Stimulated activated naive B cell treated with anti-CD40 and anti-IgM and Interleukin-4, amounts not matched to agents 10 μg/mL and 1 μg/mL and 100 μg/mL, for 72 hours (primary cell): ENCODE data around the gene HNRNPLL.

Experiments used
- ATAC-seq, 2 donors: fragments of 150-1000 bp; cut with Tn5 transposase; replicated peaks; 2 replicates each; pipeline ENCODE4 v1.10.0; 2021; ENCODE audit warnings: moderate library complexity in 1 of 2
- DNase-seq: peaks from one replicate; pipeline ENCODE4 v3.0.0; 2021
- H3K27ac Mint-ChIP-seq: one replicate; pipeline ENCODE4 v1.8.0; 2022; ENCODE audit warnings: mild to moderate bottlenecking, mixed read lengths
- H3K27me3 Mint-ChIP-seq, 2 donors: one replicate each; pipeline ENCODE4 v1.8.0; 2022; ENCODE audit warnings: mixed read lengths in 2 of 2
- H3K36me3 Mint-ChIP-seq, 2 donors: one replicate each; pipeline ENCODE4 v1.8.0; 2022; ENCODE audit warnings: mixed read lengths in 2 of 2, mild to moderate bottlenecking in 1 of 2
- H3K4me1 Mint-ChIP-seq, 2 donors: one replicate each; pipeline ENCODE4 v1.8.0; 2022; ENCODE audit warnings: mixed read lengths in 2 of 2, mild to moderate bottlenecking in 1 of 2
- H3K4me3 Mint-ChIP-seq, 2 donors: one replicate each; pipeline ENCODE4 v1.8.0; 2022; ENCODE audit warnings: mild to moderate bottlenecking in 2 of 2, mixed read lengths in 2 of 2, moderate library complexity in 1 of 2
- H3K9me3 Mint-ChIP-seq, 2 donors: one replicate each; pipeline ENCODE4 v1.8.0; 2022; ENCODE audit warnings: mixed read lengths in 2 of 2, mild to moderate bottlenecking in 1 of 2

Gene HNRNPLL

DNA sequence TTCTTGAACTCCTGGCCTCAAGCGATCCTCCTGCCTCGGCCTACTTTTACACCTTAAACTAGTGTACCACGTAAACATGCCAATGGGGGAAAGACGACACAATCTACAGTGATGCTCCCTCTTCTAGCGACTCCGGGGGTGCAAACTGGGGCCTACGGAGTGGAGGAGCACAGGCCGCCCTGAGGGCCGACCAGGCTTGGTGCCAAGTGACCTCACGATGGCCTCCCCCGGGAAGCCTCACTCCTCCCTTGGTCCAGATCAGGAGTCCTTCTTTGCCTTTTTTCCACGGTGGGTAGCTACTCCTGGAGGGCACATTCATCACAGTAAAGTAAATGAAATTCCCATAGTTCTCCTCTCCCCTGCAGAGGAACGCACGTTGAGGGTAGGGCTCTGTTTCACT lies 73.5 kb downstream of the HNRNPLL start:
- no peak for ATAC-seq
- Mint-ChIP-seq H3K36me3 (no peaks in the 10 kb centered on the region), H3K4me1 (peaks cover 25 to 36% of the 10 kb centered on the region in 2 donors), H3K9me3 (no peaks in the 10 kb centered on the region), H3K4me3 (no peak overlapping the region), H3K27me3 (peaks cover 5 to 15% of the 10 kb centered on the region in 2 donors), H3K27ac (no peak overlapping the region)
- no peak for DNase-seq

DNA sequence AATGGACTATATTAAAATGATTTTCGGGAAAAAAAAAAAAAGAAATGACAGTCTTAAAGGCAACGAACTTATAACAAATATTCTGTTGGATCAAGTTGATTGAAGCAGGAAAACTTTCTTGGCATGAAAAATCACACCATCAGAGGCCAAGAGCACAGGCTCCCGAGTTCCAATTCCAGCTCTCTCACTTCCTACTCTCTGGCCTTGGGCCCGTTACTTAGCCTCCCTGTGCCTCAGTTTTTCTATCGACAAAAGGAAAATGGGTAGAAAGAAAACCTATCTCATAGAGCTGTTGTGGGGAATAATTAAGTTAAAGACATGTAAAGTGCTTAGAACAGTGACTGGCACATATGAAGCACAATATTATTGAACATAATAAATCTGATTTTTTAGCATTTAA lies 74.2 kb downstream of the HNRNPLL start:
- ATAC-seq, result no peak
- Mint-ChIP-seq H3K4me3 (peak overlapping the region; percentile 67 to 79), H3K36me3 (no peaks in the 10 kb centered on the region), H3K27ac (peak overlapping the region; percentile 31), H3K4me1 (peaks cover 19 to 29% of the 10 kb centered on the region in 2 donors), H3K27me3 (peaks cover 5 to 18% of the 10 kb centered on the region in 2 donors), H3K9me3 (no peaks in the 10 kb centered on the region)
- no peak for DNase-seq

DNA sequence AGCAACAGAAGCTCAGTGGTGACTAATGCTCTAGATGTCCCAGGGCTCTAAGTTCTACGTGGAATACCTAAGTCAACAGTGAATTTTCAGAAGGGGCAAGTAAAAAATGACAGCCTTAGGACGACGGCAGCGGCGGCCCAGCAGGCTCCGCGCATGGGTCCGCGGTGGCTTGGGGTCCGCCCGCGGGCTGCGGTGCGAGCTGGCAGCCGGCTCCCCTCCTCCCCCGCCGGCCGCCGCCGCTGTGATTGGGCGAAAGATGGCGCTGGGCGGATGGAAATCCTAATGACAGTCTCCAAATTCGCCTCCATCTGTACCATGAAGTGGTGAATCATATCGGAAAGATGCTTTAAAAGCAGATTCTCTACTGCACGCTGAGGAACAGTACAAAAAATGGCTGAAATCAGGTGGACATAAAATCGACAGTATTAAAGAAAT lies 74.7 kb downstream of the HNRNPLL start:
- no peaks in the 10 kb centered on the region for H3K9me3 Mint-ChIP-seq
- DNase-seq, result peak; percentile 35
- peak; percentile 68 to 78 for ATAC-seq
- no peaks in the 10 kb centered on the region for H3K36me3 Mint-ChIP-seq
- peaks cover 14 to 24% of the 10 kb centered on the region in 2 donors for H3K4me1 Mint-ChIP-seq
- peaks cover 5 to 19% of the 10 kb centered on the region in 2 donors for H3K27me3 Mint-ChIP-seq
- peak overlapping the region; percentile 67 to 79 for H3K4me3 Mint-ChIP-seq
- peak overlapping the region; percentile 25 for H3K27ac Mint-ChIP-seq

DNA sequence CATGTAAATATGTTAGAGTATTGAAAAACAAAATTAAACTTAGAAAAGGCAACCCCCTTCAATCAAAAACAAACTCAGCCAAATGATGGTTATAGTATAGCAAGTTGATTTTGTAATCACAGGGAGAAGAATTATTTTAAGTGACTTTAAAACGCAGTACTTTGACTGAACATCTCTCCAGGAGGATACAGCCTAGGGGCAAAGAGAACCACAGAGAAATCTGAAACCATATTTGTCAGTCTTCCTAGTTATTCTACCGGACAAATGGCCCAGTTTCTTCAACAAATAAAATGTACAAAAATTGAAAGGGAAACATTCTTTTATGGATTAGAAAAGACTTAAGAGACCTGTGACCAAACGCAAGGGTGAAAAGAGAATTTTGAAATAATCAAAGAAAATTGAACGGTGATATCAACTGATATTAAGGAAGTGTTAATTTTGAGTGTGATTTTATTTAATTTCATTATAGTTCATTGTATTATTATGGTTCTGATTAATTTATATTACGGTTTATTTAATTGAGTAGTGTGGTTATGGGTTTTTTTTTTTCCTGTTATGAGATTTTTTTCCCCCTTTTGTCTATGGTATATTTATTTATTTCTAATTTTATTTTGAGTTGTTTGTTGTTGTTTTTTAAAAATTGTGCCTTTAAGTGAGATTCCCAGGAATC lies 75.3 kb downstream of the HNRNPLL start:
- Mint-ChIP-seq H3K9me3 (no peaks in the 10 kb centered on the region), H3K4me3 (peak overlapping the region in 1 of 2 donors; percentile 79), H3K36me3 (no peaks in the 10 kb centered on the region), H3K27me3 (peaks cover 5 to 19% of the 10 kb centered on the region in 2 donors), H3K4me1 (peaks cover 9 to 18% of the 10 kb centered on the region in 2 donors), H3K27ac (no peak overlapping the region)
- DNase-seq, result no peak
- ATAC-seq, result no peak

DNA sequence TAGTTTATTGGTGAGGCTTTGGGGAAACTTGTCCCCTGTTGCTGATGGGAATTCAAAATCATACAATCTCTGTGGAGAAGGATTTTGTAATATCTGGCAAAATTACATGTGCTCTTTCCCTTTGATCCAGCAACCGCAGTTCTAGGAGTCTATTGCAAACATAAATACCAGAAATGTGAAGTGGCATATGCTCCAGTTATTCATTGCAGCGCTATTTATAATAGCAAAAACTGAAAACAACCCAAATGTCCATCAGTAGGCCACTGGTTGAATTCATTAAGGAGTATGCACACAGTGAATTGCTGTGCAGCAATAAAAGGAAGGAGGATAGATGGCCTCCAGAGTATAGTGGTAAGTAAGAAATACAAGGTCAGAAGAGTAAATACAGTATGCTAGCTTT lies 76.5 kb downstream of the HNRNPLL start:
- Mint-ChIP-seq H3K27ac (no peak overlapping the region), H3K4me1 (peaks cover 6 to 17% of the 10 kb centered on the region in 2 donors), H3K9me3 (no peaks in the 10 kb centered on the region), H3K27me3 (peaks cover 5 to 19% of the 10 kb centered on the region in 2 donors), H3K4me3 (no peak overlapping the region), H3K36me3 (no peaks in the 10 kb centered on the region)
- DNase-seq (no peak), ATAC-seq (no peak)

DNA sequence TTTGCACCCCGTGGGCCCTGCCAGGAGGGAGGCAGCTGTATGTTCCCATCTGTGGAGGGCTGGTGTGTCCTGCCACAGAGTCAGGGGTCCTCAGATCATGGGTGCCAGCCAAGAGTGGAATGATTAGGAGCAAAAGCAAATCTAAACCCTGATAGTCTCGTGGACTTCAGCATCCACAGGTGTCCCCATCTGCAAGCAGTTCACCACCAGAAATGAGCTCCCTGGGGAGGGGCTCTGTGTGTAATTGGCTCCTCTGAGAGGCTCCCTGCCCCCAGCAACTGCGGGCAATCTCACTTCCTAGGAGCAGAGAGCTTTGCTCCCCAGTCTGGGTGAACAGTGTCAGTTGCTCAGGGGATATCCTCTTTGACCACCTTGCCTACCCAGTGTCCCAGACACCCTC lies 78.1 kb downstream of the HNRNPLL start:
- H3K4me1 Mint-ChIP-seq, result peaks cover 6 to 17% of the 10 kb centered on the region in 2 donors

DNA sequence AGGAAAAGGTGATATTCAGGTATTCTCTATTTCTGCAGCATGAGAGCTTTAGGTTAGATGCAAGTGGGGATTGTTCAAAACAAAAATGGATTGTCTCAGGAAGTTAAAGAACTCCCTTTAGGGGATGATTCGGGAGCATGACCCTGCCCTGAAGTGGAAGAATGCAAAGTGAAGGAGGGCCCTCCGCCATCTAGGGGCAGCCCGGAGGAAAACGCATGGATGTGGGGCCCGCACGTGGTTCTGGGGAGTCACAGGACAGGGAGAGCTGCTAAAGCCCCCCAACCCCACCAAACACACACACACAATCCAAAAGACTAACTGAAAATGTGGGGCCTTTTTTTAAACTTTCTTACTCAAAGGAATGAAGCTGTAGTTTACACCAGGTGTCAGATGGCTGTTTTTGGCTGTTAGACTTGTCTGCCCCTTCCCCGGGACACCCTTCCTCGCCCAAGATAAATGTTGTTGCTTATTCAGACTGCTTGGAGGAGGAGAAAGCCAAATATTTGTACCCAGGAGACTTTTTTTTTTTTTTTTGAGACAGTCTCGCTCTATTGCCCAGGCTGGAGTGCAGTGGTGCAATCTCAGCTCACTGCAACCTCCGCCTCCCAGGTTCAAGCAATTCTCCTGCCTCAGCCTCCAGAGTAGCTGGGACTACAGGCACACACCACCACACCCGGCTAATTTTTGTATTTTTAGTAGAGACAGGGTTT lies 78.8 kb downstream of the HNRNPLL start:
- Mint-ChIP-seq H3K4me1 (peaks cover 6 to 17% of the 10 kb centered on the region in 2 donors), H3K36me3 (no peaks in the 10 kb centered on the region), H3K27ac (no peak overlapping the region), H3K9me3 (no peaks in the 10 kb centered on the region), H3K27me3 (peaks cover 5 to 13% of the 10 kb centered on the region in 2 donors), H3K4me3 (no peak overlapping the region)
- ATAC-seq (no peak), DNase-seq (no peak)

More for the DNA sequence above, 78.1 kb downstream of the HNRNPLL start:
- no peaks in the 10 kb centered on the region for H3K36me3 Mint-ChIP-seq
- no peaks in the 10 kb centered on the region for H3K9me3 Mint-ChIP-seq
- peak overlapping the region; percentile 75 for H3K27ac Mint-ChIP-seq
- H3K27me3 Mint-ChIP-seq, result peaks cover 5 to 19% of the 10 kb centered on the region in 2 donors
- ATAC-seq (no peak), DNase-seq (no peak)
- H3K4me3 Mint-ChIP-seq, result no peak overlapping the region

DNA sequence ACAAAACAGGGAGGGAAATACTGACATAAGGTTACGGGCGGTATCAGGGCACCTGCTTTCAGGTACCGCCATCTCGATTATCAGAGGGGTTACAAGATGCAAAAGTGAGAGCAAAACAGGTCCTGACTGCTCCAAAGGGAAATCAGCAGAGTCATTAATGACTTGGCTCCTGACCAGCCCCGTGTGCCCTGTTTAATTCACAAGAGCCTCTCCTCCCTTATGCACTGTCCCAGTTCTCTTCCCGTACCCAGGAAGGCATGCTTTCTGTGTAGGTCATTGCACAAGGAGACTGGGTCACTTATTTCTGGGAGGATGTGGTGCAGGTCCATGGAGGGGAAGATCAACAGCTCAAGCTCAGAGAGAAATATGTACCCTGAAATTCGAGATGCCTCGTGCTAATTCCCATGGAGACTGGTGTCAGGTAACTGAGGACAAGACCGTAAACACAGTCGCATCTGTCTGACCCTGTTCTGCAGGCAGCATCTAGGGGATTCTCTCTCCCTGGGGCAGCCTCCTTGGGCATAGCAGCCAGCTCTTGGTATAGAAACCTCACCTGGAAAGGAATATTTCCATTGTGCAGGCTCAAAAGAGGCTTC lies 79.9 kb downstream of the HNRNPLL start:
- Mint-ChIP-seq H3K4me1 (peaks cover 5 to 9% of the 10 kb centered on the region in 2 donors), H3K4me3 (no peak overlapping the region), H3K27me3 (peaks cover 5 to 13% of the 10 kb centered on the region in 2 donors), H3K27ac (peak overlapping the region; percentile 37), H3K36me3 (no peaks in the 10 kb centered on the region), H3K9me3 (no peaks in the 10 kb centered on the region)
- ATAC-seq (no peak), DNase-seq (no peak)

DNA sequence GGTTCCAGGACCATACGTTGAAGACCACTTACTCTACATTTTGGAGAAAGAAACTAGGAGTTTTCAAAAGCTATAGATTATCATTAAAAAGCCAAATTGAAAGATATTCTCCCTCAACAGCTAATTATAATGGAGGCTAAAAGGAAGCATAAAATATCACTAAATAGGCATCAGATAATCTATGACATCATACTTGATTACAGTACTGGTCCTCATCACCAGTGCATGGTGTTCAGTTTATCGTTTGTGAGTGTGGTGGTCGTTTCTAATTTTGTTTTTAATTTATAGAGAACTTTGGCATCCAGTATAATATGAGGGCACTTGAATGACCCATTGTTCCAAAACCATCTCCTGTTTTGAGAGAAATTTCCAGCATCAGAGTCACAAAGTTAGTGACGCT lies 80.9 kb downstream of the HNRNPLL start:
- peaks cover 10 to 13% of the 10 kb centered on the region in 2 donors for H3K27me3 Mint-ChIP-seq
- no peak overlapping the region for H3K27ac Mint-ChIP-seq
- peaks cover 5 to 9% of the 10 kb centered on the region in 2 donors for H3K4me1 Mint-ChIP-seq
- no peak for ATAC-seq
- DNase-seq, result no peak
- no peaks in the 10 kb centered on the region for H3K9me3 Mint-ChIP-seq
- H3K36me3 Mint-ChIP-seq, result no peaks in the 10 kb centered on the region
- no peak overlapping the region for H3K4me3 Mint-ChIP-seq

DNA sequence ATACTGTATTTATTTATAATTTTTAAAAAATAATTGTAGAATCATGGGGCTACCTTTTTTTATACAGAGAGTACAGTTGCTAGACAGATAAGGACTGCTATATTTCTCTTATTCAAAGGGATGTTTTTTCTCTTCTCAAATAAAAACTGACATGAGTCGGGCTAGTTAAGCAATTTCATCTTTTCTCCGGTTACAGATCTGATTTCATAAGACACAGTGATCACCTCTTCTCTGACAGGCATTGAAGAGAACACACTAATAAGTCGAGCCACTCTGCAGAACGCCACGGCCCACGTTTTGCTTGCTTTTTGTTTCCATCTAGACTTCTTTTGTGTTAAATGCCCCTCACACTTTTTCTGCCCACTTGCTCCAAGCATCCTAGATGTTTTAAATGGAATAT lies 85.4 kb downstream of the HNRNPLL start:
- Mint-ChIP-seq H3K4me1 (no peaks in the 10 kb centered on the region), H3K27ac (no peak overlapping the region), H3K9me3 (peaks cover 0 to 3% of the 10 kb centered on the region in 2 donors), H3K36me3 (no peaks in the 10 kb centered on the region), H3K27me3 (peaks cover 6 to 13% of the 10 kb centered on the region in 2 donors), H3K4me3 (no peak overlapping the region)
- no peak for DNase-seq
- ATAC-seq, result no peak

DNA sequence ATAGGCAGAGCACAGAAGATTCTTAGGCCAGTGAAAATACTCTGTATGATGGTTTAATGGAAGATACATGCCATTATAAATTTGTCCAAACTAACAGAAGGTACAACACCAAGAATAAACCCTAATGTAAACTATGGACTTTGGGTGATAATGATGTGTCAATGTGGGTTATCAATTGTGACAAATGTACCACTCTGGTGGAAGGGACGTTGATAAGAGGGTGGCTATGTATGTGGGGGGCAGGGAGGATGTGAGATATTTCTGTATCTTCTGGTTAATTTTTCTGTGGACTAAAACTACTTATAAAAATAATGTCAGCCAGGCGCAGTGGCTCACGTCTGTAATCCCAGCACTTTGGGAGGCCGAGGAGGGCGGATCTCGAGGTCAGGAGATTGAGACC lies 86.2 kb downstream of the HNRNPLL start:
- DNase-seq, result no peak
- H3K4me3 Mint-ChIP-seq, result no peak overlapping the region
- no peak overlapping the region for H3K27ac Mint-ChIP-seq
- H3K4me1 Mint-ChIP-seq, result no peaks in the 10 kb centered on the region
- peaks cover 6 to 13% of the 10 kb centered on the region in 2 donors for H3K27me3 Mint-ChIP-seq
- H3K9me3 Mint-ChIP-seq, result peaks cover 0 to 3% of the 10 kb centered on the region in 2 donors
- no peak for ATAC-seq
- H3K36me3 Mint-ChIP-seq, result no peaks in the 10 kb centered on the region

DNA sequence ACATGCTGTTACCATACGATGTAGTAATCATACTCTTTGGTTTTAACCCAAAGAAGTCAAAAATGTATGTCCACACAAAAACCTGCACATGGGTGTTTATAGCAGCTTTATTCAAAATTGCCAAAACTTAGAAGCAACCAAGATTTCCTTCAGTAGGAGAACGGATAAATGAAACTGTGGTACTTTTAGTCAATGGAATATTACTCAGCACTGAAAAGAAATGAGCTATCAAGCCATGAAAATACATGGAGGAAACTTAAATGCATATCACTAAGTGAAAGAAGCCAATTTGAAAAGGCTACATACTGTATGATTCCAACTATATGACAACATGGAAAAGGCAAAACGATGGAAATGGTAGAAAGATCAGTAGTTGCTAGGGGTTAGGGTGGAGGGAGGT lies 86.6 kb downstream of the HNRNPLL start:
- H3K4me3 Mint-ChIP-seq, result no peak overlapping the region
- no peak overlapping the region for H3K27ac Mint-ChIP-seq
- peaks cover 6 to 13% of the 10 kb centered on the region in 2 donors for H3K27me3 Mint-ChIP-seq
- ATAC-seq (no peak), DNase-seq (no peak)
- H3K4me1 Mint-ChIP-seq, result no peaks in the 10 kb centered on the region
- H3K9me3 Mint-ChIP-seq, result peaks cover 0 to 3% of the 10 kb centered on the region in 2 donors
- no peaks in the 10 kb centered on the region for H3K36me3 Mint-ChIP-seq

DNA sequence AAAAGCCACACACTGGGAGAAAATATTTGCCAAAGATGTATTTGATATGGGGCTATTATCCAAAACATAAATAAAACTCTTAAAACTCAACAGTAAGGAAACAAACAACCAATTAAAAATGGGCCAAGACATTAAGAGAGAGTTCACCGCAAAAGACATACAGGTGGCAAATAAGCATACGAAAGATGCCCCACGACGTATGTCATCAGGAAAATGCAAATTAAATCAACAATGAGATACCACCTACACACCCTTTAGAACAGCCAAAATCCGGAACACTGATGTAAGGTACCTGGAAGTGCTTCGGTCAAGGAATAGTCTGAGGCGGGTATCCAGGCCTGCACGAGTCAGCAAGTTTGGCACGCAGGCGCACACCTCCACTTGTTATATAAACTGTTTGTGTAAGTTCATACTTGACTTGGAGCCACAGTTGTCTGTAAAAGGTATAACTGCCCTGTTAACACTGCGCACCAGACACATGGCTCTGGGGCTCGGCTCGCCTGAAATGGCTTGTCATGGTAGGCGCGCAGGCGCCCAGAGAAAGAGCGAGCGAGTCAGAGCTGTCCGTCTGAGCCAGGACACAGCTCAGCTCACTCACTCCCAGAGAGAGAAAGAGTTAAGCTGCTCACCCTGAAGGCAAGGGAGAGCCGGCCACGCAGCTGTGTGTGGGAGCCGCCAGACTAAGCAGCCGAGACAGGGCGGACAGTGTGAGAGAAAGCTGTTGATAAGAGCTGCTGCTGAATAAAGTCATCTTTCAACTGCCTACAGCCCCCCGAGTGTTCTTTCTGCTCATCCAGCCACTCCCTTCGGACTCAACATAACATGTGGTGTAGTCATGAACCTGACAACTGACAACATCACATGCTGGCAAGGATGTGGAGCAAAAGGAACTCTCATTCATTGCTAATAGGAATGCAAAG lies 87.3 kb downstream of the HNRNPLL start:
- ATAC-seq (no peak), DNase-seq (no peak)
- H3K27ac Mint-ChIP-seq, result no peak overlapping the region
- no peaks in the 10 kb centered on the region for H3K4me1 Mint-ChIP-seq
- H3K27me3 Mint-ChIP-seq, result peaks cover 6 to 13% of the 10 kb centered on the region in 2 donors
- H3K4me3 Mint-ChIP-seq, result no peak overlapping the region
- H3K36me3 Mint-ChIP-seq, result no peaks in the 10 kb centered on the region
- peaks cover 0 to 3% of the 10 kb centered on the region in 2 donors for H3K9me3 Mint-ChIP-seq
